Endodermal cell (in vitro differentiated cells): ENCODE measurements around the gene PTRH2. TPM values are rescaled to one million over a fixed set of nuclear protein-coding genes. Genes with fewer than 3 reads are reported as not detected.

ENCODE experiments used
- DNase-seq: peaks from one replicate; pipeline ENCODE4 v3.0.0-alpha.2; 2017
- H3K27ac ChIP-seq: 2 replicates; pipeline ENCODE4 v1.5.1; 2013; ENCODE audit warnings: mild to moderate bottlenecking, low read depth, low read length, moderate library complexity
- H3K27me3 ChIP-seq: 2 replicates; pipeline ENCODE4 v1.6.1; 2013; ENCODE audit warnings: mild to moderate bottlenecking, low read length, moderate library complexity; ENCODE audit not compliant: insufficient read depth, control insufficient read depth, poor library complexity, severe bottlenecking
- H3K36me3 ChIP-seq: 2 replicates; pipeline ENCODE4 v1.7.0; 2013; ENCODE audit warnings: mild to moderate bottlenecking, low read length, moderate library complexity; ENCODE audit not compliant: control insufficient read depth, insufficient read depth
- H3K4me1 ChIP-seq: one replicate; pipeline ENCODE4 v1.7.0; 2013; ENCODE audit warnings: low read length; ENCODE audit not compliant: control insufficient read depth, insufficient read depth
- H3K4me3 ChIP-seq: 2 replicates; pipeline ENCODE4 v1.5.1; 2013; ENCODE audit warnings: mild to moderate bottlenecking, low read length, moderate library complexity
- H3K9ac ChIP-seq: 2 replicates; pipeline ENCODE4 v1.6.1; 2013; ENCODE audit warnings: mild to moderate bottlenecking, low read length, moderate library complexity; ENCODE audit not compliant: poor library complexity, severe bottlenecking; ENCODE audit errors: extremely low read depth
- H3K9me3 ChIP-seq: 2 replicates; pipeline ENCODE4 v1.6.1; 2013; ENCODE audit warnings: mild to moderate bottlenecking, low read length, moderate library complexity; ENCODE audit not compliant: control insufficient read depth
- H3K27ac Mint-ChIP-seq: 2 replicates; pipeline ENCODE4 v1.8.0; 2020; ENCODE audit warnings: mixed read lengths
- H3K27me3 Mint-ChIP-seq: 2 replicates; pipeline ENCODE4 v1.8.0; 2021; ENCODE audit warnings: mild to moderate bottlenecking, mixed read lengths; ENCODE audit not compliant: insufficient read depth
- H3K36me3 Mint-ChIP-seq: 2 replicates; pipeline ENCODE4 v1.8.0; 2020; ENCODE audit warnings: low read depth, mixed read lengths
- H3K4me1 Mint-ChIP-seq: 2 replicates; pipeline ENCODE4 v1.8.0; 2020; ENCODE audit warnings: mixed read lengths
- H3K4me3 Mint-ChIP-seq: 2 replicates; pipeline ENCODE4 v1.8.0; 2020; ENCODE audit warnings: mild to moderate bottlenecking, moderate library complexity, mixed read lengths
- H3K9me3 Mint-ChIP-seq: 2 replicates; pipeline ENCODE4 v1.8.0; 2020; ENCODE audit warnings: mild to moderate bottlenecking, mixed read lengths
- WGBS, 2 experiments: methylation state at CpG; one replicate each; pipeline versions ENCODE4 v1.1.5 to v1.1.7; 2013; ENCODE audit warnings: missing lambda C conversion rate in 2 of 2, mixed read lengths in 1 of 2; ENCODE audit not compliant: insufficient coverage in 1 of 2, insufficient read length in 1 of 2; 5-methylcytosine and 5-hydroxymethylcytosine counted together
- total RNA-seq, 2 donors: library from RNA; stranded (reverse); fragmentation: NEBNext Ultra II Directional in 1 of 2; extraction: Animal tissue kit (Norgen Biotek cat#: 25700) in 1 of 2; gene quantifications; 2 replicates in 1 of 2; 3 replicates in 1 of 2; pipeline ENCODE4 v1.2.1, GENCODE V29; 2021
- TF ChIP-seq, protein P1 (sequence below): fragments of 200-600 bp; sonication (generic); conservative IDR thresholded peaks from 2 replicates; pipeline ENCODE4 v1.5.0; 2021; ENCODE audit warnings: antibody characterized with exemption, mild to moderate bottlenecking

Gene PTRH2
- total RNA-seq, 2 donors from 2014 or later, result 21.6 to 23.6 TPM

DNA sequence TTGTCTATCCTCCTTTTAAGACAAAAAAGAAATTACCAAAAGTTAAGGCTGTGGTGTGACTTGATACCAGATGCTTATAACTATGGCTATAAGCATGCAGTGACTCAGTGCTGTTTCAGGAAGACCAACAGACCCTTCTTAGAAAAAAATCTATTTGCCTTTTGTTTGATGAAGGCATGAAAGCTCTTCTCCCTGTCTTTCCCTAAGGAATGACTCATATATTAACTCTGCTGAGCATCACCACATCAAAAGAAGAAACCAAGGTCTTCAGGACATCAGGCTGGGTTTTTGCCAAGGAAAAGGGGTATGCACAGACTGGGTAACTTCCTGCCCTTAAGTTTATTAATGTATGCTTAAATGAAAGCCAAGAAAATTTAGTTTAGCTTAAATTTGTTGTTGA lies 47.3 kb upstream of the PTRH2 start:
- no peak for DNase-seq
- H3K4me3 ChIP-seq, result no peak overlapping the region
- H3K36me3 ChIP-seq, result peaks cover 20% of the 10 kb centered on the region
- Mint-ChIP-seq H3K27ac (no peak overlapping the region), H3K4me1 (peaks cover 5% of the 10 kb centered on the region), H3K36me3 (peaks cover 16% of the 10 kb centered on the region), H3K9me3 (peaks cover 3% of the 10 kb centered on the region), H3K27me3 (no peaks in the 10 kb centered on the region), H3K4me3 (no peak overlapping the region)
- H3K9ac ChIP-seq, result no peak overlapping the region
- H3K27me3 ChIP-seq, result no peaks in the 10 kb centered on the region
- H3K27ac ChIP-seq, result peak overlapping the region; percentile 60
- TF ChIP-seq, protein P1, sequence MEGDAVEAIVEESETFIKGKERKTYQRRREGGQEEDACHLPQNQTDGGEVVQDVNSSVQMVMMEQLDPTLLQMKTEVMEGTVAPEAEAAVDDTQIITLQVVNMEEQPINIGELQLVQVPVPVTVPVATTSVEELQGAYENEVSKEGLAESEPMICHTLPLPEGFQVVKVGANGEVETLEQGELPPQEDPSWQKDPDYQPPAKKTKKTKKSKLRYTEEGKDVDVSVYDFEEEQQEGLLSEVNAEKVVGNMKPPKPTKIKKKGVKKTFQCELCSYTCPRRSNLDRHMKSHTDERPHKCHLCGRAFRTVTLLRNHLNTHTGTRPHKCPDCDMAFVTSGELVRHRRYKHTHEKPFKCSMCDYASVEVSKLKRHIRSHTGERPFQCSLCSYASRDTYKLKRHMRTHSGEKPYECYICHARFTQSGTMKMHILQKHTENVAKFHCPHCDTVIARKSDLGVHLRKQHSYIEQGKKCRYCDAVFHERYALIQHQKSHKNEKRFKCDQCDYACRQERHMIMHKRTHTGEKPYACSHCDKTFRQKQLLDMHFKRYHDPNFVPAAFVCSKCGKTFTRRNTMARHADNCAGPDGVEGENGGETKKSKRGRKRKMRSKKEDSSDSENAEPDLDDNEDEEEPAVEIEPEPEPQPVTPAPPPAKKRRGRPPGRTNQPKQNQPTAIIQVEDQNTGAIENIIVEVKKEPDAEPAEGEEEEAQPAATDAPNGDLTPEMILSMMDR, result no peak
- peaks cover 12% of the 10 kb centered on the region for H3K9me3 ChIP-seq
- no peaks in the 10 kb centered on the region for H3K4me1 ChIP-seq

DNA sequence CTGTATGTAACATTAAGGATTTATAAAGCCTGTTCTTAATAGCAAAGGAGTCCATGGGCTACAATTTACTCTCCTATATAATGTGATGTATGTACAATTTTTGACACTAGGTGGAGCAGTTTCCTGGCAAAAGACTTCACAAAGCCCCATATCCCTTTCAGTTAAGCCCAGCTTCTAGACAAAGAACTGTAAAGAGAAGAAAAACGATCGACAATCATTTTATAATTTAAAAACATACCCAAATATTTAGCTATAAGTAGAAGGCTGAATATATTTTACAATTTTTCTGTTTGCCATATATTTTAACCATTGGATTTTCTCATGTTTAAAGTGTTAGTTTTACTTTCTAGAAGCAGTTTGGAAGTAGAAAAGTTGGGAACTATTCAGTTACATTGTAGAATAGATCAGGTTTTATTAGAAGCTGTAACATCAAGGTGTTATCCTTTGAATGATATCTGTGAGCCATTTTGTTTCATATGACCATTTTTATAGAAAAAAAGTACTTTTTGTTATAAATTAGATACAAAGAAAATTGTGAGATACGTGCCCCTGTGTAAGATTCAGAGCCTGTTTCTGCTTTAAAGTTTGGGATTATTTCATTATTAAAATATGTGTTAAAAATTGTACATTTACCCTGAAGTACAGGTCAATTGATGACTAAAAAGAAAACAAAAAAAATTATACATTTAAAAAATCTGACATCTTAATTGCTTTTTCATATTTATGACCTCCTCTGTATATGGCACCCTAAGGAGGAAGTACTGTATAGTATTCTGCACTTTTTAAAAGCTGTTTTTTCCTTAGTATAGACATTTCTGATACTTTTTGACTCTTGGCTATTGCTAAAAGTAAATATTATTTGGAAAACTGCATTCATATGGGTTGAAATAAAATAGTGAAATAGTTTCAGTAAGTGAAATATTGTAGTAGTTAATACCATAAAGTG lies 46.6 kb upstream of the PTRH2 start:
- no peak overlapping the region for H3K4me3 Mint-ChIP-seq

DNA sequence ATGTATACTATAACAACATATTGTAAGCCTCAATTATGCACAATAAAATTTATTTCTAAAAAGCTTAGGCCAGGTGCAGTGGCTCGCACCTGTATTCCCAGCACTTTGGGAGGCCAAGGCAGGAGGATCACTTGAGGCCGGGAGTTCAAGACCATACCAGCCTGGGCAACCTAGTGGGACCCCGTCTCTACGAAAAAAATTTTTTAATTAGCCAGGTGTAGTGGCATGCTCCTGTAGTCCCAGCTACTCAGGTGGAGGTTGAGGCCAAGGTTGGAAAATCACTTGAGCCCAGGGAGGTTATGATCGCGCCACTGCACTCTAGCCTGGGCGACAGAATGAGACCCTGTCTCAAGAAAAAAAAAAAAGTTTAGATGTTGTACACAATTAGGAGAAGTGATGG lies 45.7 kb upstream of the PTRH2 start:
- Mint-ChIP-seq H3K9me3 (no peaks in the 10 kb centered on the region), H3K4me3 (no peak overlapping the region), H3K36me3 (peaks cover 8% of the 10 kb centered on the region), H3K27ac (no peak overlapping the region), H3K27me3 (no peaks in the 10 kb centered on the region), H3K4me1 (peaks cover 5% of the 10 kb centered on the region)
- Histone ChIP-seq H3K36me3 (peaks cover 15% of the 10 kb centered on the region), H3K27ac (no peak overlapping the region), H3K4me3 (no peak overlapping the region), H3K9me3 (no peaks in the 10 kb centered on the region), H3K27me3 (no peaks in the 10 kb centered on the region), H3K9ac (no peak overlapping the region), H3K4me1 (no peaks in the 10 kb centered on the region)
- 91 to 95% methylated on average over 4 to 7 of the region's 7 CpGs for WGBS, 2 experiments
- TF ChIP-seq, protein P1, result no peak
- DNase-seq, result no peak

More for the DNA sequence above, 46.6 kb upstream of the PTRH2 start:
- no peaks in the 10 kb centered on the region for H3K27me3 ChIP-seq
- H3K36me3 ChIP-seq, result peaks cover 20% of the 10 kb centered on the region
- no peaks in the 10 kb centered on the region for H3K4me1 ChIP-seq
- Mint-ChIP-seq H3K27ac (no peak overlapping the region), H3K4me1 (peaks cover 5% of the 10 kb centered on the region), H3K36me3 (peaks cover 12% of the 10 kb centered on the region), H3K9me3 (no peaks in the 10 kb centered on the region), H3K27me3 (no peaks in the 10 kb centered on the region)
- H3K9ac ChIP-seq, result no peak overlapping the region
- 100% methylated on average over 1 of the region's 3 CpGs; no CpG with 5 or more reads in 1 of the 2 experiments for WGBS, 2 experiments
- DNase-seq, result no peak
- H3K27ac ChIP-seq, result peak overlapping the region; percentile 40
- H3K9me3 ChIP-seq, result peaks cover 6% of the 10 kb centered on the region
- no peak overlapping the region for H3K4me3 ChIP-seq
- TF ChIP-seq, protein P1, result peak; percentile 88
